Gastroesophageal sphincter (tissue), 4 donors: ENCODE data around the gene NOL9. TPM values are rescaled to one million over a fixed set of nuclear protein-coding genes. Genes with fewer than 3 reads are reported as not detected.

ENCODE experiments used
- ATAC-seq: fragments of 150-250 bp; one replicate; pipeline ENCODE4 v1.9.1; 2016; ENCODE audit warnings: mild to moderate bottlenecking, moderate library complexity
- H3K27ac ChIP-seq, 4 donors: fragments of 200-600 bp; sonication (generic) in 3 of 4; 1 replicate in 3 of 4; 2 replicates in 1 of 4; pipeline ENCODE4 v1.5.1; 2016 to 2019
- H3K27me3 ChIP-seq: fragments of 200-600 bp; sonication (generic); one replicate; pipeline ENCODE4 v1.5.1; 2019
- H3K36me3 ChIP-seq, 2 donors: fragments of 200-600 bp; sonication (generic); one replicate each; pipeline ENCODE4 v1.5.1; 2019; ENCODE audit warnings: control low read depth in 1 of 2
- H3K4me1 ChIP-seq, 3 donors: fragments of 200-600 bp; sonication (generic); 1 replicate in 2 of 3; 2 replicates in 1 of 3; pipeline ENCODE4 v1.5.1; 2016 to 2019; ENCODE audit warnings: control low read depth in 2 of 3
- H3K4me3 ChIP-seq, 2 donors: fragments of 200-600 bp; sonication (generic); one replicate each; pipeline ENCODE4 v1.5.1; 2019; ENCODE audit warnings: mild to moderate bottlenecking in 1 of 2, moderate library complexity in 1 of 2
- H3K9me3 ChIP-seq, 3 donors: fragments of 200-600 bp; sonication (generic); one replicate each; pipeline ENCODE4 v1.5.1; 2017 to 2019; ENCODE audit warnings: control low read depth in 2 of 3
- CTCF ChIP-seq, 4 experiments: fragments of 200-600 bp in 2 of 4; fragments of 450-650 bp in 2 of 4; sonication (generic) in 1 of 4; IDR thresholded peaks; one replicate each; pipeline ENCODE4 v1.5.1; 2017 to 2019; ENCODE audit warnings: antibody characterized with exemption in 4 of 4, mild to moderate bottlenecking in 2 of 4, moderate library complexity in 2 of 4
- EP300 ChIP-seq: sonication (generic); formaldehyde crosslinking; IDR thresholded peaks from one replicate; pipeline ENCODE4 v1.6.1; 2017; ENCODE audit warnings: antibody characterized with exemption, mild to moderate bottlenecking
- POLR2A ChIP-seq, 2 donors: fragments of 450-650 bp; IDR thresholded peaks; one replicate each; pipeline ENCODE4 v1.6.1; 2017; ENCODE audit warnings: antibody characterized with exemption in 2 of 2, mild to moderate bottlenecking in 2 of 2, moderate library complexity in 1 of 2
- POLR2AphosphoS5 ChIP-seq: sonication (generic); formaldehyde crosslinking; IDR thresholded peaks from one replicate; pipeline ENCODE4 v1.6.1; 2017; ENCODE audit warnings: antibody characterized with exemption
- WGBS, 2 donors: methylation state at CpG; one replicate each; pipeline ENCODE4 v1.1.5; 2018; ENCODE audit warnings: low coverage in 1 of 2; 5-methylcytosine and 5-hydroxymethylcytosine counted together
- total RNA-seq, 4 donors: library from RNA; depleted of rRNA; stranded (reverse); fragments of >200 nt; gene quantifications; one replicate each; pipeline ENCODE4 v1.1.0, GENCODE V29; 2016

Gene NOL9
- total RNA-seq, 4 donors from 2014 or later, result 21.2 to 32.2 (median 25.7) TPM

GRCh38 chr1:6517435-6517851 is 36.9 kb downstream of the NOL9 start:
- no peaks in the 10 kb centered on the region for H3K27me3 ChIP-seq
- H3K4me3 ChIP-seq, result no peak overlapping the region
- no peak for ATAC-seq
- peaks cover 0 to 15% (median 0%) of the 10 kb centered on the region in 3 donors for H3K4me1 ChIP-seq
- H3K36me3 ChIP-seq, result no peaks in the 10 kb centered on the region
- WGBS, 2 donors, result 53 to 80% methylated on average over 1 to 6 of the region's 8 CpGs
- H3K27ac ChIP-seq, result no peak overlapping the region
- H3K9me3 ChIP-seq, result no peaks in the 10 kb centered on the region
- TF ChIP-seq EP300, result no peak
- no peak for TF ChIP-seq CTCF (IDR thresholded peaks at IDR 0.05)
- TF ChIP-seq POLR2AphosphoS5, result no peak
- TF ChIP-seq POLR2A (IDR thresholded peaks at IDR 0.05), result no peak

GRCh38 chr1:6515771-6516170 is 38.5 kb downstream of the NOL9 start:
- ATAC-seq, result no peak
- Histone ChIP-seq H3K36me3 (no peaks in the 10 kb centered on the region), H3K27ac (no peak overlapping the region), H3K9me3 (no peaks in the 10 kb centered on the region), H3K27me3 (no peaks in the 10 kb centered on the region), H3K4me3 (no peak overlapping the region), H3K4me1 (peaks cover 0 to 15% (median 0%) of the 10 kb centered on the region in 3 donors)
- TF ChIP-seq EP300 (no peak), POLR2AphosphoS5 (no peak), CTCF (IDR thresholded peaks at IDR 0.05) (no peak), POLR2A (IDR thresholded peaks at IDR 0.05) (no peak)
- 85 to 100% methylated on average over 2 to 4 of the region's 4 CpGs for WGBS, 2 donors

GRCh38 chr1:6513320-6513801 is 41.0 kb downstream of the NOL9 start:
- ATAC-seq, result no peak
- H3K4me1 ChIP-seq, result no peaks in the 10 kb centered on the region
- no peaks in the 10 kb centered on the region for H3K36me3 ChIP-seq
- H3K4me3 ChIP-seq, result no peak overlapping the region
- no peaks in the 10 kb centered on the region for H3K9me3 ChIP-seq
- no peak overlapping the region for H3K27ac ChIP-seq
- peaks cover 8% of the 10 kb centered on the region for H3K27me3 ChIP-seq
- WGBS, 2 donors, result no CpG with 5 or more reads among the region's 9 CpGs
- TF ChIP-seq EP300 (no peak), POLR2AphosphoS5 (no peak), POLR2A (IDR thresholded peaks at IDR 0.05) (no peak), CTCF (IDR thresholded peaks at IDR 0.05) (no peak)

GRCh38 chr1:6512908-6513280 is 41.4 kb downstream of the NOL9 start:
- no peak for TF ChIP-seq EP300
- H3K36me3 ChIP-seq, result no peaks in the 10 kb centered on the region
- peaks cover 12% of the 10 kb centered on the region for H3K27me3 ChIP-seq
- ATAC-seq, result no peak
- H3K9me3 ChIP-seq, result no peaks in the 10 kb centered on the region
- no CpG with 5 or more reads among the region's 8 CpGs for WGBS, 2 donors
- no peaks in the 10 kb centered on the region for H3K4me1 ChIP-seq
- no peak overlapping the region for H3K4me3 ChIP-seq
- H3K27ac ChIP-seq, result no peak overlapping the region

GRCh38 chr1:6512245-6512907 is 41.9 kb downstream of the NOL9 start:
- 80% methylated on average over 6 of the region's 19 CpGs; no CpG with 5 or more reads in 1 of the 2 donors for WGBS, 2 donors
- TF ChIP-seq EP300 (no peak), POLR2AphosphoS5 (no peak), POLR2A (IDR thresholded peaks at IDR 0.05) (no peak), CTCF (IDR thresholded peaks at IDR 0.05) (no peak)
- Histone ChIP-seq H3K9me3 (no peaks in the 10 kb centered on the region), H3K4me3 (no peak overlapping the region), H3K27me3 (peaks cover 17% of the 10 kb centered on the region), H3K27ac (no peak overlapping the region), H3K36me3 (no peaks in the 10 kb centered on the region), H3K4me1 (no peaks in the 10 kb centered on the region)
- ATAC-seq, result peak; percentile 13
